ENCODE results near the gene KIRREL3. TPM values are rescaled to one million over a fixed set of nuclear protein-coding genes. Genes with fewer than 3 reads are reported as not detected.
A peak's percentile ranks its signal among the peaks of the same experiment; 100 is the strongest.

The KIRREL3 gene
- total RNA-seq, 1 experiment from 2014 or later = 2.2 TPM

DNA sequence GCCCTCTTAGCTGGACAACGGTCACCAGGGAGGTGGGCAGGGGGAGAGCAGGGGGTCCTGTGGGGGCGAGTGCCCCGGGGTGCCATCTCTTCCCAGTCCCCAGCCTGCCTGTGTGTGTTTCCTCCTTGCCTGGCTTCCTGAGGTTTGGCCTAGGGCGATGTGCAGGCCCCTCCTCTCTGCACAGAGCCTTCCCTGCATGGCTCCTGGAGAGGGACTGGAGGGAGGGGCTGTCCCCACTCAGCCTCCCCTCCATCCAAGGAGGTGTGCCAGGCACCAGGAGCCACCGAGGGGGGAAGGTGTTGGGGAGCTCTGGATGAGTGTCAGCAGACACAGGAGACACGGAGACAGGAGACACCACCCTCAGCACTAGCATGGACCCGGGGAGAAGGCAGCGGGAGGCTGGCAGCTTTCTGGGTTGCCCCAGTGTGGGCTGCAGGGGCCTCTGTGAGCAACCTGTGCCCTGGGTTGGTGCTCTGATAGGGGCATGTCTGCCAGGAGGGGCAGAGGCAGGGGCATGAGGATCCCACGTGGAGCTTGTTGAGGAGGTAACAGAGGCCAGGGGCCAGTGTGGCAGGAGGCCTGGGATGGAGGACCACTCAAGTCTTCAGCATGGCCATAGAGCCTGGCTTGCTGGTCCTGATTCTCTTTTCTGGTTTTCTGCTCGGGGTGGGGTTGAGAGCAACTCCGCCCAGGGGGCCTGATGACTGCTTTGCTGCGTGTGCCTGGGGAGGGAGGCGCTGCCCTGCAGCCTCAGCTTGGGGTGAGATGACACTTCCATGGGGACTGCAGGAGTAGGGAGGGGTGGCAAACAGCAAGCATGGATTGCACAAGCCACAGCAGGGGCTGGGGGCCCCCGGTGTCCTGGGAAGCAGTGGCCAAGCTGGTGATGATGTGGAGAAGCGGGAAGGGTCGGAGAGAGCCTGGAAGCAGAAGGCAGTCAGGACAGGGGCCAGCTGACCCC is 566.3 kb downstream of the KIRREL3 start:
- Histone ChIP-seq H3K4me2 (no peak overlapping the region), H3K4me3 (no peak overlapping the region), H3K9me2 (ENCODE audit: insufficient read depth) (no peaks in the 10 kb centered on the region), H3K4me1 (replicated peaks; ENCODE audit: insufficient read depth) (peaks cover 25% of the 10 kb centered on the region), H3K27me3 (ENCODE audit: insufficient read depth, low read depth) (no peaks in the 10 kb centered on the region), H3K9me3 (ENCODE audit: insufficient read depth, low read depth) (no peaks in the 10 kb centered on the region), H3K36me3 (ENCODE audit: low read depth) (0 out of 2 replicates have a peak, but pooled peaks cover 5% of the 10 kb centered on the region), H3F3A (ENCODE audit: insufficient read depth, low read depth) (peaks cover 23% of the 10 kb centered on the region; the same call in 1 of the 2 replicates), H3K79me2 (ENCODE audit: low read depth) (no peaks in the 10 kb centered on the region), H2AFZ (no peak overlapping the region), H3K27ac (no peak overlapping the region), H4K20me1 (ENCODE audit: insufficient read depth) (no peaks in the 10 kb centered on the region)
- BruUV-seq (replicated peaks) = no TSS peak
- no peak for DNase-seq
- TF ChIP-seq, protein P1, sequence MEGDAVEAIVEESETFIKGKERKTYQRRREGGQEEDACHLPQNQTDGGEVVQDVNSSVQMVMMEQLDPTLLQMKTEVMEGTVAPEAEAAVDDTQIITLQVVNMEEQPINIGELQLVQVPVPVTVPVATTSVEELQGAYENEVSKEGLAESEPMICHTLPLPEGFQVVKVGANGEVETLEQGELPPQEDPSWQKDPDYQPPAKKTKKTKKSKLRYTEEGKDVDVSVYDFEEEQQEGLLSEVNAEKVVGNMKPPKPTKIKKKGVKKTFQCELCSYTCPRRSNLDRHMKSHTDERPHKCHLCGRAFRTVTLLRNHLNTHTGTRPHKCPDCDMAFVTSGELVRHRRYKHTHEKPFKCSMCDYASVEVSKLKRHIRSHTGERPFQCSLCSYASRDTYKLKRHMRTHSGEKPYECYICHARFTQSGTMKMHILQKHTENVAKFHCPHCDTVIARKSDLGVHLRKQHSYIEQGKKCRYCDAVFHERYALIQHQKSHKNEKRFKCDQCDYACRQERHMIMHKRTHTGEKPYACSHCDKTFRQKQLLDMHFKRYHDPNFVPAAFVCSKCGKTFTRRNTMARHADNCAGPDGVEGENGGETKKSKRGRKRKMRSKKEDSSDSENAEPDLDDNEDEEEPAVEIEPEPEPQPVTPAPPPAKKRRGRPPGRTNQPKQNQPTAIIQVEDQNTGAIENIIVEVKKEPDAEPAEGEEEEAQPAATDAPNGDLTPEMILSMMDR (conservative IDR thresholded peaks at IDR 0.05) = no peak
- no peak for TF ChIP-seq EZH2 (IDR thresholded peaks at IDR 0.05; ENCODE audit: low read depth)
- ChIA-PET POLR2A (ENCODE audit: unreplicated experiment) (no interaction called here), CTCF (no interaction called here)
- intact Hi-C loops (cut with micrococcal nuclease; ENCODE audit: unreplicated experiment) = loop anchor here (10.0 kb wide), 1 partner anchor 89 kb away; no protein-coding TSS in a partner anchor

GRCh38 chr11:126433244-126433846 is 567.2 kb downstream of the KIRREL3 start:
- peaks cover 23% of the 10 kb centered on the region; the same call in 1 of the 2 replicates for H3F3A ChIP-seq (ENCODE audit: insufficient read depth, low read depth)
- H3K9me2 ChIP-seq (ENCODE audit: insufficient read depth) = no peaks in the 10 kb centered on the region
- intact Hi-C loops (cut with micrococcal nuclease; ENCODE audit: unreplicated experiment) = loop anchor here (10.0 kb wide), 1 partner anchor 89 kb away; no protein-coding TSS in a partner anchor
- no peak overlapping the region for H3K4me2 ChIP-seq
- TF ChIP-seq, protein P1 (conservative IDR thresholded peaks at IDR 0.05) = no peak
- TF ChIP-seq EZH2 (IDR thresholded peaks at IDR 0.05; ENCODE audit: low read depth) = no peak
- H3K27ac ChIP-seq = no peak overlapping the region
- no peaks in the 10 kb centered on the region for H3K79me2 ChIP-seq (ENCODE audit: low read depth)
- H4K20me1 ChIP-seq (ENCODE audit: insufficient read depth) = no peaks in the 10 kb centered on the region
- no TSS peak for BruUV-seq (replicated peaks)
- H3K4me3 ChIP-seq = no peak overlapping the region
- H2AFZ ChIP-seq = no peak overlapping the region
- CTCF ChIA-PET = interaction anchor here (0.6 kb wide), 1 partner anchor 1727 kb away, joined by 4 read pairs; no protein-coding TSS in a partner anchor
- no peaks in the 10 kb centered on the region for H3K27me3 ChIP-seq (ENCODE audit: insufficient read depth, low read depth)
- no peaks in the 10 kb centered on the region for H3K9me3 ChIP-seq (ENCODE audit: insufficient read depth, low read depth)
- H3K36me3 ChIP-seq (ENCODE audit: low read depth) = 0 out of 2 replicates have a peak, but pooled peaks cover 5% of the 10 kb centered on the region
- peaks cover 25% of the 10 kb centered on the region for H3K4me1 ChIP-seq (replicated peaks; ENCODE audit: insufficient read depth)
- DNase-seq = no peak
- POLR2A ChIA-PET (ENCODE audit: unreplicated experiment) = no interaction called here

DNA sequence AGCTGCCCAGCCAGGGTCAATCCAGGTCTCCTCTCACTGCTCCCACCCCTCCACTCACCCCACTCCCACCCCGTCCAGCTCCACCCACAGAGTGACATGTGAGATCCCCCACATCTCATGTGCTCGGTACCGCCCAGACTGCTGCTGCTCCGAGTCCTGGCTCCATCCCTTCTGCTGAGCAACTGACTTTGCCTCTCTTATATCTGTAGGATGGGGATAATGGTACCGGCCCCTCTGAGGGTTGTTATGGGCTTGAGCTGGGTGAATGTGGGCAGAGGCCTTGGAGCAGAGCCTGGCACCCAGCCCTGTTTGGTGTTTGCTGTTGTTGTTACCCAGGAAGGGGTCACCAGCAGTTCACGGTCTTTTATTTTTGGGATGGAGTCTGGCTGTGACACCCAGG is 568.0 kb downstream of the KIRREL3 start:
- Histone ChIP-seq H2AFZ (no peak overlapping the region), H3K4me2 (peak overlapping the region; percentile 60; the same call in 1 of the 2 replicates), H3K4me3 (no peak overlapping the region), H4K20me1 (ENCODE audit: insufficient read depth) (no peaks in the 10 kb centered on the region), H3K79me2 (ENCODE audit: low read depth) (no peaks in the 10 kb centered on the region), H3K27me3 (ENCODE audit: insufficient read depth, low read depth) (no peaks in the 10 kb centered on the region), H3K27ac (peak overlapping the region; percentile 68), H3F3A (ENCODE audit: insufficient read depth, low read depth) (peaks cover 23% of the 10 kb centered on the region; the same call in 1 of the 2 replicates), H3K9me2 (ENCODE audit: insufficient read depth) (no peaks in the 10 kb centered on the region), H3K4me1 (replicated peaks; ENCODE audit: insufficient read depth) (peaks cover 25% of the 10 kb centered on the region), H3K36me3 (ENCODE audit: low read depth) (0 out of 2 replicates have a peak, but pooled peaks cover 5% of the 10 kb centered on the region), H3K9me3 (ENCODE audit: insufficient read depth, low read depth) (no peaks in the 10 kb centered on the region)
- ChIA-PET CTCF (interaction anchor here (0.6 to 1.2 kb wide), 2 partner anchors 123 to 1727 kb away, joined by 3 to 4 read pairs; no protein-coding TSS in a partner anchor), POLR2A (ENCODE audit: unreplicated experiment) (no interaction called here)
- intact Hi-C loops (cut with micrococcal nuclease; ENCODE audit: unreplicated experiment) = loop anchor here (10.0 kb wide), 1 partner anchor 88 kb away; no protein-coding TSS in a partner anchor
- TF ChIP-seq EZH2 (IDR thresholded peaks at IDR 0.05; ENCODE audit: low read depth) = no peak
- TF ChIP-seq, protein P1 (conservative IDR thresholded peaks at IDR 0.05) = no peak
- no TSS peak for BruUV-seq (replicated peaks)
- DNase-seq = no peak
